GM18505 (cell line): ENCODE measurements around the gene SHC2.

ENCODE experiments used
- ATAC-seq: cut with Tn5 transposase; IDR thresholded peaks from one replicate; pipeline ENCODE4 v1.9.1; 2021; ENCODE audit not compliant: unreplicated experiment
- POLR2A ChIP-seq: IDR thresholded peaks from 4 replicates; pipeline ENCODE4 v1.6.1; 2011; ENCODE audit warnings: borderline replicate concordance; ENCODE audit not compliant: insufficient read depth, insufficient read length; ENCODE audit errors: extremely low read depth

Gene SHC2

GRCh38 chr19:468587-469256 lies 7.9 kb upstream of the SHC2 start:
- ATAC-seq: no peak
- no peak for TF ChIP-seq POLR2A

GRCh38 chr19:467554-467953 lies 6.7 kb upstream of the SHC2 start:
- no peak for TF ChIP-seq POLR2A
- no peak for ATAC-seq

GRCh38 chr19:465056-465816 lies 4.4 kb upstream of the SHC2 start:
- ATAC-seq: no peak
- no peak for TF ChIP-seq POLR2A

- ATAC-seq: no peak
Measured at GRCh38 chr19:464208-464545, 3.3 kb upstream of the SHC2 start.

GRCh38 chr19:463483-464207 lies 2.8 kb upstream of the SHC2 start:
- no peak for TF ChIP-seq POLR2A

More at GRCh38 chr19:464208-464545, 3.3 kb upstream of the SHC2 start:
- TF ChIP-seq POLR2A: no peak

GRCh38 chr19:461721-462551 lies 1.1 kb upstream of the SHC2 start:
- no peak for TF ChIP-seq POLR2A
- ATAC-seq: no peak

More at GRCh38 chr19:463483-464207, 2.8 kb upstream of the SHC2 start:
- no peak for ATAC-seq

GRCh38 chr19:459724-460511 lies 915 bp downstream of the SHC2 start:
- ATAC-seq: no peak
- TF ChIP-seq POLR2A: no peak

GRCh38 chr19:458091-459042 lies 2.5 kb downstream of the SHC2 start:
- no peak for ATAC-seq
- no peak for TF ChIP-seq POLR2A

GRCh38 chr19:457636-458035 lies 3.2 kb downstream of the SHC2 start:
- no peak for TF ChIP-seq POLR2A

GRCh38 chr19:456547-457110 lies 4.2 kb downstream of the SHC2 start:
- no peak for TF ChIP-seq POLR2A
- ATAC-seq: no peak

More at GRCh38 chr19:457636-458035, 3.2 kb downstream of the SHC2 start:
- ATAC-seq: no peak
